GM18519 (cell line): ENCODE results near the gene EPS8L3.
"Not testable (repeated sequence)": the region's sequence is repeated elsewhere in the genome, so short reads cannot be mapped to it uniquely, and the experiment has no call there.

Experiments used
- ATAC-seq: cut with Tn5 transposase; IDR thresholded peaks from one replicate; pipeline ENCODE4 v1.9.1; 2021; ENCODE audit warnings: mild to moderate bottlenecking, moderate library complexity; ENCODE audit not compliant: unreplicated experiment, low FRiP score

The EPS8L3 gene, protein sequence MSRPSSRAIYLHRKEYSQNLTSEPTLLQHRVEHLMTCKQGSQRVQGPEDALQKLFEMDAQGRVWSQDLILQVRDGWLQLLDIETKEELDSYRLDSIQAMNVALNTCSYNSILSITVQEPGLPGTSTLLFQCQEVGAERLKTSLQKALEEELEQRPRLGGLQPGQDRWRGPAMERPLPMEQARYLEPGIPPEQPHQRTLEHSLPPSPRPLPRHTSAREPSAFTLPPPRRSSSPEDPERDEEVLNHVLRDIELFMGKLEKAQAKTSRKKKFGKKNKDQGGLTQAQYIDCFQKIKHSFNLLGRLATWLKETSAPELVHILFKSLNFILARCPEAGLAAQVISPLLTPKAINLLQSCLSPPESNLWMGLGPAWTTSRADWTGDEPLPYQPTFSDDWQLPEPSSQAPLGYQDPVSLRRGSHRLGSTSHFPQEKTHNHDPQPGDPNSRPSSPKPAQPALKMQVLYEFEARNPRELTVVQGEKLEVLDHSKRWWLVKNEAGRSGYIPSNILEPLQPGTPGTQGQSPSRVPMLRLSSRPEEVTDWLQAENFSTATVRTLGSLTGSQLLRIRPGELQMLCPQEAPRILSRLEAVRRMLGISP

DNA sequence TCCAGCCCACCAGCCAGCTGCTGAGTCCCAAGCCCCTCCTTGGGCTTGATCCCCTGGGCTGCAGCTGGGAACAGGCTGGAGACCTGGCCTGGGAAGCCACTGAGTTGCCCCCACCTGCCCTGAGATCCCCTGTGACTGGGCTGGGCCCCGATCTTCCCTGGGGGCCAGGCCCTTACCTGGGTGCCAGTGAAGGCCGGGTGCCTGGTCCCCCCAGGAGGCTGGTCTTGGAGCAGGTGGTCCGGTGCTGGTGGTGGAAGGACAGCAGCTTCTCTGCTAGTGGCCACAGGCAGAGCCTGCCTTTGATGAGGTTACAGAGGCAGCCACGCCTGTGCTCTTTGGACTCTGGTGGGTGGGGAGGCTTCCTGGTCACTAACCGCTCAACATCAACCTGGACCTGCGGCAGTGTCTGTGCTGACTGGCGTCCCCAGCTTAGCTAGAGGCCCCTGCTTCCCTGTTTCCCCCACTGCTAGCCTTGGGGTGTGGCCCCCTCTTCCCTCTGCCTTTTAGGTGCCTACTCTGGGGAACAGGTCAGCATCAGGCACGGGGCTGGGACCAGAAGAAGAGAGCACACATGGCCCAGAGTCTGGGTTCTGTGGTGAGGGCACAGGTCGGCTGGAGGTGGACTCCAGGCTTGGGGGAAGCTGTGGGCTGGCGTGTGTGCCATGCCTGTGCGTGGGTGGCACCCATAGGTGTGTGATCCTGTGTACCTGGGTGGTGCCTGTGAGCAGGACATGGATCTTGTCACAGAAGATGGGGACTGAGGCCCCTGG is at the start of gene EPS8L3:
TSS of gene EPS8L3 (minus strand) at position 278 of the 770 bp plus-strand sequence. CDS start 2,174 bp downstream, outside the sequence.
- no peak for ATAC-seq

DNA sequence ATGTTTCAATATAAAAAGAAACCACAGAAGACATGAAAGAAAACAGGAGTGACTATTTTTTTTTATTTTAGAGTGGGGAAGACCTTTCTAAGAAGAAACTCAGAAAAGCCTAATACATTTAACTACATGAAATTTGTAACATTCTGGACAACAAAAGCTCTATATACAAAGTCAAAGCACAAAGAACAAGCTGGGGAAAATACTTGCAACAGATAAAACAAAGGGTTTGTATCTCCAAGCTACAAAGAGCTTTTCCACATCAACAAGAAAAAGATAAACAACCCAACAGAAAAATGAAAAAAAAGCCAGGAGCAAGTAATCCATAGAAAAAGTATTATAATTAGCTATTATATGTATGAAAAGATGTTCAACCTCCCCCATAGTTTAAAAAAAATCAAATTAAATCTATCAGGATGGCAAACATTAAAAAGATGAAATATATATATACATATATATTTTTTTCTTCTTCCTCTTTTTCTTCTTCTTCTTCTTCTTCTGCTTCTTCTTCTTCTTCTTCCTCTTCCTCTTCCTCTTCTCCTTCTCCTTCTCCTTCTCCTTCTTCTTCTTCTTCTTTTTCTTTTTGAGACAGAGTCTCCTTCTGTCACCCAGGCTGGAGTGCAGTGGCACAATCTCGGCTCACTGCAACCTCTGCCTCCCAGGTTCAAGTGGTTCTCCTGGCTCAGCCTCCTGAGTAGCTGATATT is 49.1 kb upstream of the EPS8L3 start:
- no peak for ATAC-seq

DNA sequence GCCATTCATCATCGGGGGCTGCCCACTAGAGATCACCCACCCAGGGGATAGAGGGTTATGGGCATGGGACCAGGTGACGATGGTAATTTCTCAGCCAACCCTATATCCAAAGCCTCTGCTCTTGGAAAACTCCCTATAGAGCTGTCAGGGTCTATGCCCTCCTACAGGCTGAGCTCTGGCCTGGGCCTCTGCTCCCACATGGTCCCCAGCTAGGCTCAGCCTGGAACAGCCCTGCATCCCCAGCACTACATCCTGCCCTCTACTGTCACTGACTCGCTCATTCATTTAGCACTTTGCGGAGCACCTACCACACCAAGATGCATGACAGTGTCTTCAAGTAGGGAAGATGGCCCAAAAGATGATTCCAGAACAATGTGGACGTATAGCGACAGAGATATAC is 45.0 kb upstream of the EPS8L3 start:
- no peak for ATAC-seq

DNA sequence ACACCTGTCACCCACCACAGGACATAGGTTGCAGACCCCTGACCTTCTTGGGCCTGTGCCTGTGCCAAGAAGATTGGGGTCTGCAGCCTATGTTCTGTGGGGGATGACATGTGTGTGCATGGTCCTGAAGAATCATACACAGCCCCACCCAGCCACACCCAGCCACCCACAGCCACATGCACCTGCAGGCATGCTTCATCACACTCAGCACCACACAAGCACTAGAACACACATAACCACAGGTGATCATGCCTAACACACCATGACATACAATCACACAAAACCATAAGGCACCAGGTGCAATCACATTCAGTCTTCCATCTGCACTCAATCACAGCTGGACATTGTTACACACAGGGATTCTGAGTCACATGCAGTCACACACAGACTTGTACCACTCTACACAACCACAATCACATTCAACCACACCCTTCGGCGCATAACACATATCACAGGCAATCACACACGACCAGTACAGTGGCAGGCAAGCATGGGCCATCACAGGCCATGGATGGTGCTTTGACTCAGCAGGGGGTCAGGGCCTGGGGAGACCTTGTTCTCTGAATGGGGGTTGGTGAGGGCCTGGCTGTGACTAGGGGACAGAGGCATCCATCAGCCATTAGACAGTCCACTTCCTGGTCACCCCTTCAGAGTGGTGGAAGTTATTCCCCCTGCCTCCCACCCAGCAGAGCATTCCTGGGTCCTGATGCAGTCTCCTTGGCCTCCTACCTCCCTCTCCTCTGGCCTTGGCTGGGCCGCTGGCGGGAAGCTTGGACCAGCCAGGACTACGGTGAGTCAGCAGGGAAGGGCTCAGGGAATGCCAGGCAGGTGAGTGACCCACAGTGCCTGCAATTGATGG is 44.3 kb upstream of the EPS8L3 start:
- ATAC-seq, result no peak

DNA sequence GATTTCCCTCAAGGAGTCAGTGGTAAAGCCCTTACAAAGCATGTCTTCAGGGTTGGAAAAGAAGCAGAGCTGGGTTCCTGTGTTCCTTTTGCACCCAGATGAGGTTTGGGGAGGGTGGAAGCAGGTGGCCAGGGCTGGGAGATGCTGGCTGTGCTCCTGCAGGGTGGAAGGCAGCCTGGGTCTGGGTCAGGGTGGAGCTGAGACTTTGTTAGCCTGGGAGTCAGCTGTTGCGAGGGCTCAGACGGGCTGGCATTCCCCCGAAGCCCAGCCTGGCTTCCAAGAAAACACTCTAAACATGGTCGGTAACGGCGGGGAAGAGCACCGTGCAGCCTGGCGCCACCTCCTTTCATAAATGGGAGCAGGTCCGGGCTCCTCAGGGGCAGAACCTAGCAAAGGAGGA is 43.7 kb upstream of the EPS8L3 start:
- no peak for ATAC-seq

DNA sequence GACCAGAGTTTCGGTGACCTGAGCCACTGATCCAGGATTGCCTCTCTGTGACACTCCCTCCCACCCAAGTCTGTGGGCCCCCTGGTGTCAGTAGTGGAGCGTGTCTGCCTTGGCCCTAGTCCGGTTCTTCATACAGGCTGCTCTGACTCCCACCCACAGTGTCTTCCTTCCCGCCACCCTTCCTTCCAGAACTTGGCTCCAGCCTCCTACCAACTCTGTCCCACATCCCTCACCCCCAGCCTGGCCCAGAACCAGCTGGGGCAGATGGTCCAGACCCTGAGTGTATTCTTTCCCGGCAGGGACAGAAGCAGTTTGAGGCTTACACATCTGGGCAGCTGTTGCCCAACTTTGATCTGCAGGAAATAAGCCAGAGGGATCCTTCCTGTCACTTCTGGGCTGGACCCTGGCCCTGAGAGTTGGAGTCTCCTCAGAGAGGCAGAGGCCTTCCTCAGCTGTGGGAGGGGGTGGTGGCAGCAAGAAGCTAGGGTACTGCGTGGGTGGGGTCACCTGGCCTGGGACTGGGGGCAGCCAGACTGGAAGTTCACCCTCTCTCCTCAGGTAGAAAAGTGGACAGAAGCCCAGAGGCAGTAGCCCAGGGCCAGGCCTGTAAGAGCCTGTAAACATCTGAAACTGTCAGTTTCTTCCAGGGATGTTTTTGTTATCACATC is 43.1 kb upstream of the EPS8L3 start:
- ATAC-seq, result no peak

DNA sequence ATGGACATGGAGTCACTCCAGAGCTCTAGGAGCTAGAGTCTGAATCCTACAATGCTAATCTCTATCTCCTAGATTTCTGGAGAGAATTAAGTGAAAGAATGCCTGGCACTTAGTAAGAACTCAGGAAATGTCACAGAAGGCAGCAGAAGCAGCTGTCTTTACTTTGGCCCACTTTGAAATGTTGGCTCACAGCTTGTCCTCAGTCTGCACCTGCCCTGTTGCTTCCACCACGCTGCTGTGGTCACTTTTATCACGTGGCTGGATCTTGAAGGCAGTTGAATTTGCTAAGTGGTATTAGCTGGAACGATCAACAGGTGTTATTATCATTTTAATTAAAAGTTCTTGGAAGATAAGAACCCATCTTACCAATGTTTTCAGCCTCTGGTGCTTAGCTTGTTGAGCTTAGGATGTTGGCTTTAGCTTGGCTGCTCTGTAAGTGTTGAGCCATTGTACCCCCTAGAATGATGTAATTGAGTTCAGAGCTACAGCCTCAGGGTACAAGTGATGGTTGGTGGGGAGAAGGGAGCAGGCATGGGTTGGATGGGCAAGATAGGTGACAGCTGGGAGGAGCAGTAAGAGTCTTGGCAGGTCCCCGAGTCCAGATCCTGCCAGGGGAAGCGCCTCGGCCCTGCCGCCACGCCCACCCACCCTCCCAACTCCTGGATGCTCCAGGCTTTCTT is 41.9 kb upstream of the EPS8L3 start:
- ATAC-seq, result no peak

DNA sequence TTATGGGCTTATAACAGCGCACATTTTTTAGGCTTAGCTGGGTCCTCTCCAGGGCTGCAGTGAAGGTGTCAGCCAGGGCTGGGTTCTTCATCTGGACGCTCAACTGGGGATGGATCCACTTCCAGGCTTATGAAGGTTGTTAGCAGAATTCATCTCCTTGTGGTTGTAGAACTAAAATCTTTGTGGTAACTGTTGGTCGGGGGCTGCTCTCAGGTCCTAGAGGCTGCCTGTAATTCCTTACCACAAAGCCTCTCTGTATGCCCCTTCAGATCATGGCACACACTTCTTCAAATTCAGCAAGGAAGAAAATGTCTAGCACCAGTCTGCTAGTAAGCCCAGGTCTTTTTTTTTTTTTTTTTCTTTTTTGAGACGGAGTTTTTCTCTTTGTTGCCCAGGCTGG is 40.9 kb upstream of the EPS8L3 start:
- ATAC-seq, result no peak

DNA sequence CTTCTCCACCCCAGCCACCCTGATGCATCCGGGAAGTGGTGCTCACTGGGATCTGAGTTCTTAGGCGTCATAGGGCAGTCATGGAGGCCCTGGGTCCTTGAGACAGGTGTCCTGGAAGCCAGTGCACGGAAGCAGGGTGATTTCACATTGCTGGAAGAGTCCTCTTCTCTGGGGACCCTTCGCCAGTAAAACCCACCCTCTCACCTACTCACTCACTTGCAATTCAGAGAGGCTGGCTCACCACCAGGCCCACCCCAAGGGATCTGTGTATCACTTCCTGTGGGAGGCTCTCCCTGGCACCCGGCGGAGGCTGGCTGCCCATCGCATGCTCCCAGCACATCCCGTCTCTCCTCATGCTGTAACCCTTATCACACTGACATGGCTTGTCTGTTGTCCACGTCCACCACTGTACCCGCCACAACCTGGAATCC is 40.2 kb upstream of the EPS8L3 start:
- ATAC-seq, result no peak

DNA sequence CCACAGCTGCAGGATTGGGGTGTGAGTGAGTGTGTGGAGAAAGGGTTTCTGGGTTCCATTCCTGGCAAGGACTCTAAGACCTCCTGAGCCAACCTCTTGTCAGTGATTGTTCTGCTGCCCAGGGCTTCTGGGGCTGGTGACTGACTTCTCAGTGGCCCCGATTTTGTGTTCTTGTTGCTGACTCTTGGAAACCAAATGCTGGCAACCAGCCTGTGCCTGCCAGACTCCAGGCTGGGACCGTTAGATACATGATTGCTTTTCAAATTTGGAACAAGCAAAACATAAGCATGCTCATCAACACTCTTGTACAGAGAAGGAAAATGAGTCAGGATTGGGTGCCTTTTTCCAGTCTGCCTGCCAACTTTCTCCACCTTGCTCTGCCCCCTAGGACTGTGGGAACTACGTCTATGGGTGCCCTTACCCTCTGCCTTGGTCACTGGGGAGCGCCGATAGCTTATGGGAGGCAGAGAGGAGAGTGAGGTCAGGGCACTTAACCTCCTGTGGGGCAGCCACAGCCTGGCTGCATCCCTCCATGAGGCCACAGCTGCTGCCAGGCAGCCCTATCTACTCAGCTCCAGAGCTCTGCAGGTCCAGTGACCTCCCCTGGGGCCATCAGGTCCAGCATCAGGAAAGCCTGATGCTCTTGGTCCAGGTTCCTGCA is 39.3 kb upstream of the EPS8L3 start:
- no peak for ATAC-seq

DNA sequence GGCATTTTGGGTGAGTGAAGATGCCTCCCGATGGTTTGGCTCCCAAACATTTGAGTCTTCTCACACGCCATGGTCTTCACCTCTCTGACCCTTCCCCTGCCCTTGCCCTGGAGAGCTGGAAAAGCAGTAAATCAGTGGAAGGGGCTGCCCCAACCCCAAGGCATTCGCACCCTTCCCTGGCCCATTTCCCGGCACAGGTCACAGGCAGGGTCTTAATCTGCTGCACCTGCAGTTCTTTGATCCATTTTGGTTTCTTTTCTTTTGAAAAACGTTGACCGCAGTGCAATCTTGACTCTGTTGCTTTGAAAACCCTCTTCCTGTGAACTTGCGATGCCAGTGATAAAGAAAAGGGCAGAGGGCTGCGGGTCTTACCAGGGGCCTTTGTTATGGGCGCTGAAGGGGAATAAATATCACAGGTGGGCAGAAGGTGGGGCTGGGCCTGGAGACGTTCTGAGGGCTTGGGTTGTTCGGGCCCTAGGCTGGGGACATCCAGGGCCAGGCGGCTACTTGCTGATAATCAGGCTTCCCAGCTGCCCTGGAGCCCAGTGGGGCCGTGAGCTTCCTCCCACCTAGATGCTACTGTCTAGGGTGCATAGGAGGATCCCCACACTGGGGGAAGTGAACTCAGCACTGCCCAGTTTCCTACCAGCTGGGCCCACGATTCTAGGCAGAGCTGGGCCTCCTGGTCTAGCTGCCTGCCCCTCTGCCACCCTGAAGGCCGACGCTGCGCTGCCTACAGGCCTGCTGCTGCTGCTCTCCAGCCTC is 38.6 kb upstream of the EPS8L3 start:
- ATAC-seq, result no peak

DNA sequence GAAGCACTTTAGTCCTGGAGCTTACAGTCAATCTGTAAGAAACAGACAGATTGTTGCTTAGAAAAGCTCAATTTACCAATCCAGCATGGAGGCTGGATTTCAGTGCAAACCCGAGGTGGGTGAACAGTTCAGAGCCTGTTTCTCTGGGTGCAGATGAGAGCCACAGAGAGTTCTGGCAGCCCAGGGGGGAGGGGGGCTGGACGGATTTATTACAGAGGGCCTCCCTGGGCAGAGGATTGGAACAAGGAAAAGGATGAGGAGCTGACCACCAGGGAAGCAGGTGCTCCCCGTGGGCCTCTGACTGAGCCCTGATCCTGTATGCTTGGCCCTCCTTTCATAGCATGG is 38.0 kb upstream of the EPS8L3 start:
- ATAC-seq, result no peak

DNA sequence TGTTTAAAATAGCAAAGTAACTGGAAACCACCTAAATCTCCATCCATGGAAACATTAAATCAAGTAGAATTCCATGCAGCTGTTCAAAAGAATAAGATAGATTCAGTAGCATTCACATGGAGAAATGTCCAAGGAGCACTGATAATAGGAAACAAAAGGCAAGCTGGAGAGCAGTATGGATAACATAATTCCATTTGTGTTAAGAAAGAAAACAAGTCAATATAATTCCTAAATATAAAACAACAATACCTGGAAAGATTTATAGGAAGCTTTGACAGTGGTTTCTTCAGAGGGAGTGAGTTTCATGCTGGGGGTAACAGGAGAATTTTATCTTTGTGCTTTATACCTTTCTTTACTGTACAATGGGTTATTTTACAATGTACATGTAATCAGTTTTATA is 36.6 kb upstream of the EPS8L3 start:
- ATAC-seq, result no peak

DNA sequence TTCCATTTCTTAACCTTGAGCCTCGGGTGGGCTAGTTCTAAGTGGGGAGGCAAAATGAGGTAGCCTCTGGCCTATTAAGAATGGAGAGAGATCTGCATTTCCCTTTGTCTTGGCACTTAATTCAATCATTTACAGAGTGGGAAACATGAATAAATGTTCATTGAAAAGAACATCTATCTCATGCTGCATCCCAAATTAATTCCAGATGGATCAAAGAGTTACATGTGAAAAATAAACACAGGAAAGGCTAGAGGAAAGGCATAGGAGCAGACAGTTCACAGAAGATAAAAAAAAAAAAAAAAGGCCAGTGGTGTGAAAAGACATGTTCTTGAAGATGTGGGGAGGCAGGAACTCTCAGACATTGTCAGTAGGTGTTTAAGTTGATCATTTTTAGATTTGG is 35.7 kb upstream of the EPS8L3 start:
- ATAC-seq, result no peak

DNA sequence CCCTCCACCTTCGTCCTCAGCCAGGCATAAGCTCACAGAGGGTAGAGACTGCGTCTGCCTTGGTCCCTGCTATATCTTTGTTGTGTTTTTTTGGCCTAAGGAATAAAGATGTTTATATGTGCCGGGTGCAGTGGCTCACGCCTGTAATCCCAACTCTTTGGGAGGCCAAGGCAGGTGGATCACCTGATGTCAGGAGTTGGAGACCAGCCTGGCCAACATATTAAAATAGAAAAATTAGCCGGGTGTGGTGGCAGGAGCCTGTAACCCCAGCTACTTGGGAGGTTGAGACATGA is 33.5 kb upstream of the EPS8L3 start:
- ATAC-seq, result not testable (repeated sequence)

DNA sequence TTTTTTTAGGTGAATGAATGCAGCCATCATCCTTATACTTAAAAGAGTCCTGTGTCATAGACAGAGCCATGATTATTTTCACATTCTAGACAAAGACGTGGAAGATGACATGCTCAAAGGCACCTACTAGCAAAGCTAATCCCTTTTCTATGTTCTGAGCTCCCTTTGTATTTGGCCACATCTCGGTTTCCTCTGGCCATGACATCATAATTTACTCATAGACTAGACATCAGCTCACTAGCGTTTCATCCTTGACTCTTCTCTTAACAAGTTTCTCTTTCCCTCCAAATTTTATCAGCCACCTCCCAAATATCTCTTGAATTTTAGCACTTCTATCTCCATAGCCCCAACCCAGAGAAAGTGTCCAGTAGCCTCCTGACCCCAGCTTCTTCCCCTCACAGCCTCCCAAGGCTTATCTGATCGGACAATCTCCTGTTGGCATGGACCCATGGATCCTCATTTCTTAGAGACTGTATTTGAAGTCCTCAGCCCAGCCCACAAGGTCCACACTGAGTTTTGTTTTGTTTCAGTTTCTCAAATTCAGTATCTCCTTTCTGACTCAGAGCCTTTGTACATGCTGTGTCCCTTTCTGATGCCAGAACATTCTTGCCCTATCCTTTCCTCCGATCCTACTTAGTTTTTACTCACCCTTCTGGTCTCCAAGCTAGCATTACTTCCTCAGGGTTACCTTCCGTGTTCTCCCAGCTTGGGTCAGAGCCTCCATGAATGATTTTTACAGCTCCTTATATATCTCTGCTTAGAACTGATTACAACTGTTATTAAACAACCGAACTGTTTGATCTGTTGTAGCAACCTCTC is 33.0 kb upstream of the EPS8L3 start:
- no peak for ATAC-seq
